Activated naive CD4-positive, alpha-beta T cell treated with Interleukin-2 at 50 U/mL for 16 hours (primary cell): ENCODE data around the gene CHFR.
"Not testable (repeated sequence)": the region's sequence is repeated elsewhere in the genome, so short reads cannot be mapped to it uniquely, and the experiment has no call there.

Experiments used
- DNase-seq: peaks from one replicate; pipeline ENCODE4 v3.0.0-alpha.2; 2020

The CHFR gene

DNA sequence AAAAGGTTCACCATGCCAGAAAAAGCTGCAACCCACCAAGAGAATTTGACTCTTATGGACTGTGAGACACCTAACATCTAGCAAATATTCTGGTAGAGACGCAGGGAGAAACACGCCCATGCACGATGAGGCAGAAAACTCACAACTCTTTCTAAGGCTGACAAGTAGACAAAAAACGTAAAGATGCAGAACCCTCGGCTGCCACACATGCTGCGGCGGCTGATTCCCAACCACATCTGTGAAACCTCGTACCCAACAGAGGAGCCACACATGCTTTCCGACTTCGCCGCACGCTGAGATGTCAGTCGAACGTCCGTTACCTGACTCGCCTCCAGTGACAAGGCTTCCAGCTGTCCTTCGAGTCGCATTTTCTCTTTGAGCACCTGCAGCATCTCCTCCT, 80.5 kb downstream of the CHFR start:
- no peak for DNase-seq

DNA sequence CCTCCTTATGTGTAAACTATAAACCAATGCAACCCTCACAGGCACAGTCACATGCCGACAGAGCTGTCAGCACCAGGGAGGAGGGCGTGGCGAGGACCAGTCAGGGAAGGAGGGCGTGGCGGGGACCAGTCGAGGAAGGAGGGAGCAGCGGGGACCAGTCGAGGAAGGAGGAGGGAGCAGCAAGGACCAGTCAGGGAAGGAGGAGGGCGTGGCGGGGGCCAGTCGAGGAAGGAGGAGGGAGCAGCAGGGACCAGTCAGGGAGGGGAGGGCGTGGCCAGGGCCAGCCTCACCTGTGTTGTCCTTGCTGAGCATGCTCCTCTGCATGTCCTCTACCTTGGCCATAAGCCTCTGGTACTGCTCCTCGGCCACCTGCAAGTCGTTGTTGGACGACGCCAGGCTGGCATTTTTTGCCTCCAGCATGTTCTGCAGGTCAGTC, 83.0 kb downstream of the CHFR start:
- no peak for DNase-seq

GRCh38 chr12:132803888-132804287, 83.5 kb downstream of the CHFR start:
- no peak for DNase-seq

- DNase-seq = no peak
These were observed 84.3 kb downstream of the CHFR start for GRCh38 chr12:132803125-132803524.

DNA sequence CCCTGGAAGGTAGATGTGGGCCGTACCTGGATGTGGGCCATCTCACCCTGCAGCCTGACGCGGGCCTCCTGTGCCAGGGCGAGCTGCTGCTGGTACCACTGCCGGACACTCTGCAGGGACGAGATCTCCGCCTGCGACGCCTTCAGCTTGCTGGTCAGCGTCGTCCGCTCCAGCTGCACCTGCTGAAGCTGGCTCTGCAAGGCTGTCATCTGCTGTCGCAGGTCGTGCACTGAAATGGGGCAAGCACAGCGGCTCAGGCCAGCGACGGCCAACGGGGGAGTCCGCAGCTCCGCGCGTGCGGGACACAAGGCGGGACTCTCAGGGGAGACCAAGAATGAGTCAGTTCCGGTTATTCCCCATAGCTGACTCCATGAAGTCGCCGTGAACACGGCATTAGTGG, 85.7 kb downstream of the CHFR start:
- DNase-seq = no peak

DNA sequence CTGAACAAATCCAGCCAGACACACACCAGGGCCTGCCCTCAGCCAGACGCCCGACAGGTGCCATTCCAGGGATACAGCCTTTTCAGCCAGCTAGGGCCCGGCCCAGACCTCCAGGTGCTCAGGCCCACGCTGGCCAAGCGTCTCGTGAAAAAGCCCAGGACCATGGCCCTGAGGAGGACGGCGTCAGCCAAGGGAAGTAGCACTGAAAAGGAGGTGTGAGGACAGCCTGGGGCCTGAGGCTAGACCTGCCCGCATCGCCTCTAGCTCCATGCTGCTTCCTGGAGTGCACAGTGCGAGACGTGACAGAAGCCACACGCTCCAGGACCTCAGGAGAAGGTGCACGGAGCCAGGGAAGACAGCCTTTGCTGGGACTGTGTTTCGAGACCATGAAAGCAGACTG, 88.6 kb downstream of the CHFR start:
- DNase-seq = no peak

- no peak for DNase-seq
These were observed 89.4 kb downstream of the CHFR start for GRCh38 chr12:132797820-132798570.

- DNase-seq = no peak
These were observed 91.6 kb downstream of the CHFR start for GRCh38 chr12:132795847-132796246.

GRCh38 chr12:132791940-132792339, 95.5 kb downstream of the CHFR start:
- not testable (repeated sequence) for DNase-seq

GRCh38 chr12:132789099-132789471, 98.3 kb downstream of the CHFR start:
- DNase-seq = no peak

DNA sequence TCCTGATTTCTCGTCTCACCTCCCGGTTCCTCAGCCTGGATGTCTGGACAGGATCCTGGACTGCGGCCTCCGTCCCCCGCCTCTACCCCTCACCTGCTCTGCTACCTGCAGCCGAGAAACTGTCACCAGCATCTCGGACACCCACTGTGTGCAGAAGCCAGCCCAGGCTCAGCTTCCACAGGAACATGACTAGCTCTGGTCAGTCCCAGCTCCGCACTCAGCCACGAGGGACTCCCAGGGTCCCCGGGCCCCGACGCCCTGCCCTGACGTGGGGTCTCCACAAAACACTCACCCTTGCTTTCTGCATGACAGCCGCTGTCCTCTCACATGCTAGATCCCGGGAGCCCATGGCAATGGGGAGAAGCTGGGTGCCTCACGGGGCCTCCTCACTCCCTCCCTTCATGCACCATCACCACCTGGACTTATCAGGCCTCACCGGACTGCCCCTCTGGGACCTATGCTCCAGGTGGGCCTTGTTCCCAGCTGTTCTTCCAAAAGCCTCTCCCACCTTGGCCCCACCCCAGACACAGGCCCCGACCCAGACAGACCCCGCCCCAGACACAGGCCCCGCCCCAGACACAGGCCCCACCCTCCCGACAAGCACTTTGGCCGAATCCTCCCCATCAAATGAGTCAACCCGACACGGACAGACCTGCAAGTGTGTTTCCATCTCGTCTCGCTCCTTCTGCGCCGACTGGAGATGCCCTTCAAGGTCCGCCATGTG, 98.9 kb downstream of the CHFR start:
- no peak for DNase-seq

DNA sequence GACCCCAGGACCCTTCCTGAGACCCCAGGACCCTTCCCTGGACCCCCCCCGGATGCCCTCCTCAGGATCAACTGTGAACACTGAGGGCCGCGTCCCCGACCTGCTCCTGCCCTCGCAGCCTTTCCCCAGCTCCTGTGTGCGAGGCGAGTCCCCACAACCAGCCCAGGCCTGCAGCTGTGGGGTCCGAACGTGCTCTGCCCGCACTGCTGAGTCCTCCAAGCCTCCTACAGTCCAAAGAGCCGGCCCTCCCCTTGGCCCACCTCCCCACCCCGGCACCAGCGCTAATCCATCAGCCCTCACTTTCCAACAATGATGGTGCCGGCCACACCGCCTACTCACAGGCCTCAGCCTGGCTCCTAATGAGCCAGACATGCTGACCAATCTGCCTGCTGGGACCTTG, 99.5 kb downstream of the CHFR start:
- no peak for DNase-seq

DNA sequence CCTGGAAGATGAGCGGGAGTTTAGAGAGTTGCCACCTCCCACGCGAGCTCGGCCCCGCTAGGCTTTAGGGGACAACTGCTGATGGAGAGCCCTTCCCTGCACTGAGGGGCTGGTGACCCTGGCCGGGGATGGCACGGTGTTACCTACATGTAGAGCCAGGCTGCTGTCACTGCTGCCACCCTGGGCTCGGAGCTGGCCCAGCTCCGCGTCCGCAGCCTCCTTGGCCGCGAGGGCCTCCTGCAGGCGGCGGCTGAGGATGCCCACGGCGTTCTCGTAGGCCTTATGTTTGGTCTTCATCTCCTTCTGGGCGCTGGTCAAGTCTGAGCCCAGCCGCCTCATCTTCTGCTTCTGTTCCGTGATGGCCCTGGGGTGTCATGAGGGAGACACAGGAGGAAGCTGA, 101.2 kb downstream of the CHFR start:
- DNase-seq = no peak

DNA sequence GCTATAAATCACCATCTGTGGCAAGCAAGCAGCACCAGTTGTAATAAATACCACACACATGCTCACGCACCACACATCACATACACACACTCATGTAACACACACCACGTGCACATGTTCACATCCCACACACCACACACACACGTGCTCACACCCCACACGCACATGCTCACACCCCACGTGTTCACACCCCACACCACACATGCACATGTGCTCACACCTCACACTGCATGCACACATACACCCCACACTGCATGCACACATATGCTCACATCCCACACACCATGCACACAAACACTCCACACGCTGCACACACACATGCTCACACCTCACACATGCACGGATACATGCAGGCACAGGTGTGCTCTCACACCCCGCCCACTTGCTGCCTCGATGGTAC, 102.8 kb downstream of the CHFR start:
- DNase-seq = no peak

DNA sequence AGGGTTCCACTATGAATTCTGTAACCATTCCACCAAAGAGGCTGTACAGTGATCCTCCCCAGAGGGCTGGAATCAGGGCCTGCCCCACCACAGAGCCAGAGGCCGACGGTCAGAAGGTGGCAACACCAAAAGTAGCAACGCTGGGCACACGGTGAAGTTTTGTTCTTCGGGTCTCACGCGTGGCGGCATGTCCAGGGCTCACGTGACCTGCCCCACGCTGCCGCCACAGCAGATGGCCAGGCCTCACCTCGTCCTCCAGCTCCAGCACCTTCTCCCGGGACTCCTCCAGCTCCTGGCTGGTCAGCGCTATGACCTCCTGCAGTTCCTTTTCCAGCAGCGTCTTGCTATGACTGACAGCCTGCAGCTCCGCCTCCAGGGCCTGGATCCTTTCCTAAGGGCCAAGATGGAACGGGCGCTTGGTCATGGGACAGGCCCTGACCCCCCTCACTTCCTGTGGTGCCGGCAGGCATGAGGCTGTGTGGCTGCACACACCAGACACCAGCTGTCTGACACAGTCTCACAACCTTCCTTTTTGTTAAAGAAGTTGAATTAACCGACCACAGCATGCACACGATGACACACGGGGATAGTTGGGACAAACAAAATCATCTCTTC, 103.4 kb downstream of the CHFR start:
- no peak for DNase-seq
